GM19397 (cell line): ENCODE measurements around the gene TDRD10.

Experiments
- ATAC-seq: cut with Tn5 transposase; IDR thresholded peaks from one replicate; pipeline ENCODE4 v1.9.1; 2021; ENCODE audit warnings: mild to moderate bottlenecking, moderate library complexity; ENCODE audit not compliant: unreplicated experiment

TDRD10 gene

DNA sequence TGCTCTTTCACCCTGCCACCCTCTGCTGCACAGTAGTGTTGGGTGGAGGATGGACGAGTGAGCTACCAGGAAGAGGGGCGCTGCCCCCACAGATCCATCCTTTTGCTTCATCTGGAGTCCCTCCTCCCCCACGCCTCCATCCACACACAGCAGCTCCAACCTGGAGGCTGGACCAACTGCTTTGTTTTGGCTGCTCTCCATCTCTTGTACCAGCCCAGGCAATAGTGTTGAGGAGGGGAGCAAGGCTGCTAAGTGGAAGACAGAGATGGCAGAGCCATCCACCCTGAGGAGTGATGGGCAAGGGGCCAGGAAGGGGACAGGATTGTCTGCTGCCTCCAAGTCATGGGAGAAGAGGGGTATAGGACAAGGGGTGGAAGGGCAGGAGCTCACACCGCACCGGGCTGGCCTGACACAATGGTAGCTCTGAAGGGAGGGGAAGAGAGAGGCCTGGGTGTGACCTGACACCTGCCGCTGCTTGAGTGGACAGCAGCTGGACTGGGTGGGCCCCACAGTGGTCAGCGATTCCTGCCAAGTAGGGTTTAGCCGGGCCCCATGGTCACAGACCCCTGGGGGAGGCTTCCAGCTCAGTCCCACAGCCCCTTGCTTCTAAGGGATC lies 74.0 kb downstream of the TDRD10 start:
- no peak for ATAC-seq

DNA sequence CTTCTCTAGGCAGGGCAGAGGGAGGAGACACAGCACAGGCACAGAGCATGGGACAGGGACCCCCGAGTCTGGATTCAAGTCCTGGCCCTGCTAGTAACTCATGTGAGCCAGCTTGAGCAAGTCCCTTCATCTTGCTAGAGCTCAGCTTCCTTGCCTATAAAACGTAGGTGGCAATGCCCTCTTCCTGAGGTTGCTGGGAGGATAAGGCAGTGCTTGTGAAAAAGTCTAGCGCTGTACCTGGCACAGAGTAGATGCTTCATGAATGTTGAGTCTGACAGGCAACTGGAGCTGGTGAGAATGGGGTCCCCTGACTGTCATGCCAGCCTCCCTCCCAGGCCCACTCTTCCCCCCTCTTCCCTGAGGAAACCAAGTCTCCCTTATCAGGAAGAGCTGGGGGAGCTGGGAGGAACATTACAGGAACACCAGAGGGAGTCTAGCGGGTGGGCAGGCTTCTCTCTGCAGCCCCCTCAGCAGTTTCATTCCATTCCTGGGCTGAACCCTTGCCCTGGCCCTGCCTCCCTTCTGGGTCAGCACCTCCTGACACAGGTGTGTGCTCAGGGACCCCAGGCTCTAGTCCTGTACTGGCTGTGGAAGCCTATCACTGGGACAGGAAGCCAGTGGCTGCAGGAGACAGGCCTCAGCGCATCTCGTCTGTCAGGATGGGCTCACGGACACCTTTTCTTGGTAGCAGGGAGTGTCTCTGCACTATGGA lies 75.5 kb downstream of the TDRD10 start:
- ATAC-seq: no peak

DNA sequence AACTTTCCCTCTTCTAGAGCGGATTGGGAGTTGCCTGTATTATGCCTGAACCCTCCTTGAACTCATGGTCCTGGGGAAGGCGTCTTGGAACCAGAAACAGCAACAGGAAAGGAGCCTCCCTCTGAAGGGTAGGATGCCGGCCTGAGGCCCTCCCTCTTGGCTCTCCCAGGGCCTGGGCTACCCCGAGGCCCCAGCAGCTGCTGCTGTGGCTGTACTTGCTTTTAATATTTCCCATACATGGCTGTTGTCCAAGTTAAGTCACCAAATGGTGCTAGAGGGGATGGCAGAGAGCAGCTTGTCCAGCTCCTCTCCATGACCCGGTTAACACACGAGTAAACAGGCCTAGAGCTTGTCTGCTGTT lies 76.0 kb downstream of the TDRD10 start:
- no peak for ATAC-seq

GRCh38 chr1:154579374-154579773 lies 77.4 kb downstream of the TDRD10 start:
- no peak for ATAC-seq

DNA sequence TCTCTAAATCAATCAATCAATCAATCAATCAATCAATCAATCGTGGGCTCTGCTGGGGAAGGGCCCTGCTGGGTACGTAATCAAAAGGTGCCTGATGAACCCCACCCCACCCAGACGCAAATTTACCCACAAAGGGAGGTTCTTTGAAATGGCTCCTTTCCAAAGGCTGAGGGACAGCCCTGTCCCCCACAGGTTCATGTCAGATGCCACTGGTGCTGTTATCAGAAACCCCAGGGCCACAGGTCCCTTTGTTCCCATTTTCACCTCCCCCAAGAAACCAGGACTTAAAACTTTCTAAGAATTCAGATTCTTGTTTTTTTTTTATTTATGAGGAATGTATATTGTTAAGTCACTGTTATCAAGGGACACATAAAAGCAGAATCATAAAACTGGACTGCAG lies 79.7 kb downstream of the TDRD10 start:
- ATAC-seq: no peak

DNA sequence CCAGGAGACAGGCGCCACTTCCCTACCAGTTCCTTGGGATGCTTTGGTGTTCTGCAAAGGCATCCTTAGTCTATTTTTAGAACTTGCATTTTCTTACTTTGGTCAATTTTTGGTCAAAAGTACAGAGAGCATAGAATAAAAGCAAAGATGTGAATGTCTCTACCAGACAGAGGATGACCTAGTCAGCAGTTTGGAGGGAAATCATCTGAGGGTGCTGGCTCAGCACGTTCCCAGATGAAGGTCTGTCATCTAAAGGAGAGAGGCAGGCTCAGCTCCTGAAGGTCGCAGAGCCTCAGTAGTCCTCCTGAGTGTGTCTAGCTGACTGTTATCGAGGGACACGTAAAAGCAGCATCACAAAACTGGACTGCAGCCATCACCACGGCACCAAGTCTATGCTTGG lies 80.9 kb downstream of the TDRD10 start:
- ATAC-seq: no peak

- ATAC-seq: no peak
Observed at GRCh38 chr1:154583773-154584172, 81.8 kb downstream of the TDRD10 start.

- no peak for ATAC-seq
Observed at GRCh38 chr1:154584267-154584994, 82.4 kb downstream of the TDRD10 start.

DNA sequence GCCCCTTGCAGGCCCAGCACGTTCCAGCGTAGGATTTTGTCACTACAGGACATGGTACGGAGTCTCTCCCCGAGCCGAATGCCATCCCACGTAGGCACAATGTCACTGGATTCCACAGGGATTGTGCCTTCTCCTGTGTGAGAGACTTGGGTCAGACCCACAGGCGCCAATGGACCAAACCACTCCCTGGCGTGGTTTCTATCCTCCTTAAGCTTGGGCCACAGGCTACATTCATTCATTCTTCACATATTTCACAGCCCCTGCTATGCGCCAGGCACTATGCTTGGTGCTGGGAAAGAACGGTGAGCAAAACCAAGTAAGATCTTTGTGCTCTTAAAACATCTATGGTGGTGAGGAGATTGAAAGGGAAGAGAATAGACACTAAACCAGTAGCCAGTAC lies 84.2 kb downstream of the TDRD10 start:
- no peak for ATAC-seq

GRCh38 chr1:154586641-154587040 lies 84.6 kb downstream of the TDRD10 start:
- no peak for ATAC-seq

- ATAC-seq: no peak
Observed at GRCh38 chr1:154589780-154590179, 87.8 kb downstream of the TDRD10 start.

DNA sequence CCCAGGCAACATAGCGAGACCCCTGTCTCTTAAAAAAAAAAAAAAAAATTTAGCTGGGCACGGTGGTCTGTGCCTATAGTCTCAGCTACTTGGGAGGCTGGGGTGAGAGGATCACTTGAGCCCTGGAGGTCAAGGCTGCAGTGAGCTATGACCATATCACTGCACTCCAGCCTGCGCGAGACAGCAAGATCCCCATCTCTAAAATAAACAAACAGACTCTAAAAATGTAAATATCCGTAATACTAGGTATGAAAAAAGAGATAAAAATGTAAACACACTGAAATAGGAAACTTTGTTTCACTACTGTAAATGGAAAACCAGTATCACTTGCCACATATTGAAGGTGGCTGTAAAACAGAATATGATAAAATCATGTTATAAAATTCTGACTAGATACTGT lies 88.7 kb downstream of the TDRD10 start:
- ATAC-seq: no peak

DNA sequence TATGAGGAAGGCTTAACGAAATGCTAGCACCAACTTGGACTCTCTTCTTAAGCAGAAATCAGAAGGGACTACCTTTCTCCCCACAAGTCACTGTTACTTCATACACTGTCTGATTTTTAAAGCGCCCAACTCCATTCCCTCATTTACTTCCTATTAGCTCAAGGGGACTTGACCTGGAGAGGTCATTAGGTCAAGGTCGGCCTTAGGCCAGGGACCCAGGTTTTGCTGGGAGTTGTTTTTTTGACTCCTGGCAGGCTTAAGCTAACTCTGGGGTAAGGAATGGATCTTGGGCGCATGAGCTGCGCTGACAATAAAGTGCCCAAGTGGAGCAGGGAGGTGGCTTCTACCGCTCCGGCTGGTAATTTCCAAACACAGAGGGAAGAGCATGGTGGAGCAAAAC lies 89.2 kb downstream of the TDRD10 start:
- ATAC-seq: no peak

- no peak for ATAC-seq
Observed at GRCh38 chr1:154593390-154593789, 91.4 kb downstream of the TDRD10 start.

GRCh38 chr1:154594811-154595210 lies 92.8 kb downstream of the TDRD10 start:
- no peak for ATAC-seq

DNA sequence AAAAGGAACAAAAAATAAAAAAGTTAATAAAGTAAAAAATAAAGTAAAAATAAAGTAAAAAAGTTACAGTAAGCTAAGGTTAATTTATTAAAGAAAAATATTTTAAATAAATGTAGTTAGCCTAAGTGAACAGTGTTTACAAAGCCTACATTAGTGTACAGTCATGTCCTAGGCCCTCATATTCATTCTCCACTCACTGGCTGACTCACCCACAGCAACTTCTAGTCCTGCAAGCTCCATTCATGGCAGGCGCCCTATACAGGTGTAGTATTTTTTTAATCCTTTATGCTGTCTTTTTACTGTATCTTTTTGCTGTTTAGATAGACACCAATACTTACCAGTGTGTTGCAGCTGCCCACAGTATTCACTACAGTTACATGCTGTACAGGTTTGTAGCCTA lies 93.6 kb downstream of the TDRD10 start:
- ATAC-seq: no peak
